GM19035 (cell line): ENCODE results near the gene TMEM80.

ENCODE experiments used
- ATAC-seq: cut with Tn5 transposase; IDR thresholded peaks from one replicate; pipeline ENCODE4 v1.9.1; 2021; ENCODE audit not compliant: unreplicated experiment

TMEM80 gene

GRCh38 chr11:742571-743201 lies 47.1 kb downstream of the TMEM80 start:
- ATAC-seq, result no peak

DNA sequence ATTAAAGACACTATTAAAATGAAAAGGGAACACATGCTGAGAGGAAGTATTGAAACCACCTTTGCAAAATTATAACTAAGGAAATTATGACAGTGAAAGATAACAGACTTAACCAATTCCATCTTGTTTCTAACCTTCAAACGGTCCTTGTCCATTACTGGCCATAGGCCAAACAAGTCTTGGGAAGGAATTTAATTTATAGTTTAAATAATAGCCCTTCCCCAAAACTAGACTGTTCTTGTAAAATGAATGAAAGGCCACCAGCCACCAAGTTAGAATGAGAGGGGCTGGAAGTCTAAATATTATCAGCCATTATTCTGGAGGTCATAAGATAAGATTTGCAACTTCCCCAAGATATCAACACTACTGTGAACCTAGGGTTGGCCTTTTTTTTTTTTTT lies 49.8 kb downstream of the TMEM80 start:
- no peak for ATAC-seq

GRCh38 chr11:746289-747157 lies 50.9 kb downstream of the TMEM80 start:
- ATAC-seq, result peak; percentile 44

GRCh38 chr11:747158-748006 lies 51.8 kb downstream of the TMEM80 start, which contains the start of gene TALDO1:
Gene TALDO1, plus strand, starts transcription at chr11:747464. Its CDS starts 18 bp downstream, at chr11:747482.
- peak; percentile 92 for ATAC-seq

- peak; percentile 3 for ATAC-seq
These were observed 52.4 kb downstream of the TMEM80 start for GRCh38 chr11:748007-748359.

DNA sequence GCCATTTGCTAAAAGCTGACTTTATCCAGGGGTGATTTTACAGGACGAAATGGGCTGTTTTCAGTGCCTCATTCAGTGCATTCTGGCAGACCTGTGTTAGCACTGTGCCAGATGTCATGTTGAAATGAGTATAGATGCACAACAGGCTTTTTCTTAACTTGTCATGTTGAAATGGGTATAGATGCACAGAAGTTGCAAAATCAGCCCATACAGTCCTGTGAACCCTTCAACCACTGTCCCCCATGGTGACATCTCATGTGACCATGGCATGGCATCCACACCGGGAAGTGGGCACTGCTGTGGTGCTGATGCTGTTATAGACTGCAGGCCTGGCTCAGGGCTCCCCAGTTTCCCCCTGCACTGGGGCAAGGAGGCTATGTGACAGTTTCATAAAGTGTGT lies 54.1 kb downstream of the TMEM80 start:
- ATAC-seq, result no peak
